Measurements from ENCODE around the gene WDR47.
"Not testable (repeated sequence)": the region's sequence is repeated elsewhere in the genome, so short reads cannot be mapped to it uniquely, and the experiment has no call there.

Gene WDR47

GRCh38 chr1:109048335-109048734 lies 6.4 kb upstream of the WDR47 start:
- DNase-seq (ENCODE audit: extremely low read depth, low read depth) = no peak
- no peak for TF ChIP-seq CTCF (IDR thresholded peaks at IDR 0.05; ENCODE audit: low read depth, low read length)

GRCh38 chr1:109047339-109047738 lies 5.4 kb upstream of the WDR47 start:
- no peak for TF ChIP-seq CTCF (IDR thresholded peaks at IDR 0.05; ENCODE audit: low read depth, low read length)
- DNase-seq (ENCODE audit: extremely low read depth, low read depth) = no peak

GRCh38 chr1:109046671-109047070 lies 4.8 kb upstream of the WDR47 start:
- DNase-seq (ENCODE audit: extremely low read depth, low read depth) = no peak

GRCh38 chr1:109045595-109045994 lies 3.7 kb upstream of the WDR47 start:
- TF ChIP-seq CTCF (IDR thresholded peaks at IDR 0.05; ENCODE audit: low read depth, low read length) = no peak
- DNase-seq (ENCODE audit: extremely low read depth, low read depth) = no peak

More at GRCh38 chr1:109046671-109047070, 4.8 kb upstream of the WDR47 start:
- no peak for TF ChIP-seq CTCF (IDR thresholded peaks at IDR 0.05; ENCODE audit: low read depth, low read length)

GRCh38 chr1:109040989-109041620 lies 797 bp downstream of the WDR47 start:
- DNase-seq (ENCODE audit: extremely low read depth, low read depth) = no peak
- no peak for TF ChIP-seq CTCF (IDR thresholded peaks at IDR 0.05; ENCODE audit: low read depth, low read length)

GRCh38 chr1:109040627-109040988 lies 1.3 kb downstream of the WDR47 start:
- no peak for TF ChIP-seq CTCF (IDR thresholded peaks at IDR 0.05; ENCODE audit: low read depth, low read length)
- no peak for DNase-seq (ENCODE audit: extremely low read depth, low read depth)

- TF ChIP-seq CTCF (IDR thresholded peaks at IDR 0.05; ENCODE audit: low read depth, low read length) = no peak
- no peak for DNase-seq (ENCODE audit: extremely low read depth, low read depth)
These were observed 7.5 kb downstream of the WDR47 start for GRCh38 chr1:109034382-109034781.

GRCh38 chr1:109029493-109029892 lies 12.4 kb downstream of the WDR47 start:
- not testable (repeated sequence) for DNase-seq (ENCODE audit: extremely low read depth, low read depth)
